ENCODE measurements around the gene PPP1R9A. TPM values are rescaled to one million over a fixed set of nuclear protein-coding genes. Genes with fewer than 3 reads are reported as not detected.

Gene PPP1R9A
- total and polyA plus RNA-seq, 10 of the 15 experiments (the other 5 are each of a cell fraction or from before 2014, with no cell fraction given) = 0.04 to 0.12 TPM; not detected in 8

GRCh38 chr7:95220328-95220727, 312.9 kb downstream of the PPP1R9A start:
- BruUV-seq (replicated peaks) = no TSS peak
- H3K4me2 ChIP-seq (ENCODE audit: control insufficient read depth, insufficient read depth) = no peak overlapping the region
- H3K27me3 ChIP-seq (replicated peaks in 1 of 2; ENCODE audit: control insufficient read depth in 2 of 2, insufficient read depth in 2 of 2, low read length in 1 of 2) = no peaks in the 10 kb centered on the region
- no peaks in the 10 kb centered on the region for H4K20me1 ChIP-seq (ENCODE audit: control insufficient read depth, insufficient read depth)
- ChIA-PET SMC1A (ENCODE audit: uncharacterized antibody, unreplicated experiment) (no interaction called here), CTCF (no interaction called here), RAD21 (ENCODE audit: unreplicated experiment) (interaction anchor here (0.6 kb wide), 1 partner anchor 352 kb away, joined by 3 read pairs; no protein-coding TSS in a partner anchor), POLR2A (no interaction called here)
- H2AFZ ChIP-seq (ENCODE audit: control insufficient read depth, low read depth, low read length) = no peak overlapping the region
- no peaks in the 10 kb centered on the region for H3K9me3 ChIP-seq (replicated peaks; ENCODE audit: control insufficient read depth, insufficient read depth, low read length)
- no peak overlapping the region for H3K9ac ChIP-seq (ENCODE audit: control insufficient read depth, insufficient read depth, low read length)
- no peak for TF ChIP-seq CEBPB (IDR thresholded peaks at IDR 0.05; ENCODE audit: borderline replicate concordance in 1 of 2, low read depth in 2 of 2, low read length in 2 of 2)
- TF ChIP-seq BCL11A (IDR thresholded peaks at IDR 0.05; ENCODE audit: low read depth, low read length) = no peak
- TF ChIP-seq POLR2AphosphoS2 (IDR thresholded peaks at IDR 0.05; ENCODE audit: low read depth, low read length) = no peak
- no peak for TF ChIP-seq RB1 (IDR thresholded peaks at IDR 0.05; ENCODE audit: borderline replicate concordance)
- TF ChIP-seq SUZ12 (IDR thresholded peaks at IDR 0.05; ENCODE audit: unreplicated experiment) = no peak
- no peak for TF ChIP-seq MLLT1 (IDR thresholded peaks at IDR 0.05)
- TF ChIP-seq BHLHE40 (IDR thresholded peaks at IDR 0.05; ENCODE audit: borderline replicate concordance in 1 of 2, low read depth in 2 of 2, low read length in 1 of 2) = no peak
- TF ChIP-seq SMARCA5 (IDR thresholded peaks at IDR 0.05) = no peak
- TF ChIP-seq ASH2L (IDR thresholded peaks at IDR 0.05; ENCODE audit: borderline replicate concordance, low read depth) = no peak
- TF ChIP-seq PKNOX1 (IDR thresholded peaks at IDR 0.05) = no peak
- no peak for TF ChIP-seq ELK1 (IDR thresholded peaks at IDR 0.05; ENCODE audit: low read depth, low read length)
- FAIRE-seq (no peak), DNase-seq (ENCODE audit: low read depth, low spot score) (no peak), ATAC-seq (no peak)
- 59% methylated on average over 3 of the region's 3 CpGs for WGBS (ENCODE audit: insufficient coverage, insufficient replicate concordance, low lambda C conversion rate, missing lambda C conversion rate)
- H3K4me3 ChIP-seq = no peak overlapping the region
- H3K4me1 ChIP-seq (ENCODE audit: control insufficient read depth, insufficient read depth, low read length) = no peaks in the 10 kb centered on the region
- intact Hi-C loops (cut with micrococcal nuclease; ENCODE audit: unreplicated experiment) = no loop called here
- H3K36me3 ChIP-seq (ENCODE audit: control insufficient read depth in 2 of 2, insufficient read depth in 2 of 2, low read length in 1 of 2) = no peaks in the 10 kb centered on the region
- in situ Hi-C loops (cut with MboI) = no loop called here
- no peaks in the 10 kb centered on the region for H3K79me2 ChIP-seq (ENCODE audit: control insufficient read depth, insufficient read depth, low read length)
- no peak overlapping the region for H3K27ac ChIP-seq (ENCODE audit: control insufficient read depth, insufficient read depth)

All from GM12878 (cell line).